GM21717 (cell line): Measurements from ENCODE around the gene TAOK1.
"Not testable (repeated sequence)": the region's sequence is repeated elsewhere in the genome, so short reads cannot be mapped to it uniquely, and the experiment has no call there.

ENCODE experiments used
- ATAC-seq: cut with Tn5 transposase; IDR thresholded peaks from one replicate; pipeline ENCODE4 v1.9.1; 2021; ENCODE audit warnings: mild to moderate bottlenecking, moderate library complexity; ENCODE audit not compliant: unreplicated experiment

Gene TAOK1

GRCh38 chr17:29389982-29390850, at the start of gene TAOK1:
TAOK1 (plus strand) TSS chr17:29390363; CDS start chr17:29451549, 61,186 bp downstream.
- ATAC-seq = peak; percentile 64

- ATAC-seq = no peak
These were observed 48.4 kb upstream of the TAOK1 start for GRCh38 chr17:29341726-29342125.

GRCh38 chr17:29342158-29342765, 47.9 kb upstream of the TAOK1 start:
- no peak for ATAC-seq

DNA sequence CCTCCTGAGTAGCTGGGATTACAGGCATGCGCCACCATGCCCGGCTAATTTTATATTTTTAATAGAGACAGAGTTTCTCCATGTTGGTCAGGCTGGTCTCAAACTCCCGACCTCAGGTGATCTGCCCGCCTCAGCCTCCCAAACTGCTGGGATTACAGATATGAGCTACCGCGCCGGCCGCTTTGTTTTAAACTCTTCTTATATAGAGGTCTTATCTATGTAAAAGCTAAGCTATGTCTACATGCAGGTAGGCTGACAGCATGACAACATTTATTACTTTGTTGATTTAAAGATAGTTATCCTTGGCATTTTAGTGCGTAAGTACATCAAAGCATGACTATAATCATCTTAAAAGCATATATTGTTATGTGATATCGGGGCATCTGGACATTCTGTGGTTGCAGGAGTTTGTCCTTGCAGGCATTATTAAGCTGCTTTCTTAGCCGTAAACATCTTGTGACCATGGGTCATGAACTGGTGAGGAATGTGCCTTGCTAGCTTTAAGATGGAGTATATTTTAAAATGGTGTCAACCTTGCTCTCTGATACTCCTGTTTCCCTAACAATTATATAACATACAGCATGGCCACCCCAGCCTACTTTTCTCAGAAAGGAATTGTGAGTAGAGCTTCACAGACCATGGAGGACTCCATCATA, 45.8 kb upstream of the TAOK1 start:
- no peak for ATAC-seq

DNA sequence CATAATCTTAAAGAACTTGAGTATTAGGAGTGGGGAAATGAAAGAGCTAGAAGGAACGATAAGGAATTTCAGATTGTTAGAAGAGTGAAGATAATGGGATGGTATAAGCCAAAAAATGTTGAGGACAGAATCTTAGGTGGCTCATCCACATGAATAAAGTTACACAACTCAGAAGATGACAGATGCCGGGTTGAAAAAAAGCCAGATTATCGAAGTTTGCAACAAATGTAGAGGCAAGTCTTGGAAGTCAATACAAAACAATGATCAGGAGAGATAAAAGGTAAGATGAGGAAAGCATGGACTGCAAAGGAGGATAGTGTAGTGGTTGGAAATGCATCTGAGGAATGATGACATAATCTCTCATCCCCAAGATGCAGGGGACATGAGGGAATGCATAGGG, 45.1 kb upstream of the TAOK1 start:
- ATAC-seq = no peak

DNA sequence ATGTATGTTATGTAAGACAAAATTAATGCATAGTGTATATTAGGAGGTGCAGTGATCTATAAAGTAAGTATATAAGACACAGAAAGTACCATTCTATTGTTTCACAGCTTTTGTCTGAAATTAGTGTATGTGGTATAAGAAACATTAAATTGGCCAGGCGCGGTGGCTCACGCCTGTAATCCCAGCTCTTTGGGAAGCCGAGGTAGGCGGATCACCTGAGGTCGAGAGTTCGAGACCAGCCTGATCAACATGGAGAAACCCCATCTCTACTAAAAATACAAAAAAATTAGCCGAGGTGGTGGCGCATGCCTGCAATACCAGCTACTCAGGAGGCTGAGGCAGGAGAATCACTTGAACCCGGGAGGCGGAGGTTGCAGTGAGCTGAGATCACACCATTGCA, 44.7 kb upstream of the TAOK1 start:
- not testable (repeated sequence) for ATAC-seq

DNA sequence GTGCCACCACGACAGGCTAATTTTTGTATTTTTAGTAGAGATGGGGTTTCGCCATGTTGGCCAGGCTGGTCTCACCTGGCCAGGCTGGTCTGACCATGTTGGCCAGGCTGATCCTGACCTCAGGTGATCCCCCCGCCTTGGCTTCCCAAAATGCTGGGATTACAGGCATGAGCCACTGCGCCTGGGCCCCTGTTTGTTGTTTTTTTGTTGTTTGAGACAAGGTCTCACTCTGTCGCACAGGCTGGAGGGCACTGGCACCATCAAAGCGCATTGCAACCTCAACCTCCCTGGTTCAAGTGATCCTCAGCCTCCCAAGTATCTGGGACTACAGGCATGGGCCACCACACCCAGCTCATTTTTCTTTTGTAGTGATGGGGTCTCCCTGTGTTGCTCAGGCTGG, 43.7 kb upstream of the TAOK1 start:
- no peak for ATAC-seq

GRCh38 chr17:29347831-29348629, 42.1 kb upstream of the TAOK1 start:
- no peak for ATAC-seq

- no peak for ATAC-seq
These were observed 40.8 kb upstream of the TAOK1 start for GRCh38 chr17:29349409-29349808.

DNA sequence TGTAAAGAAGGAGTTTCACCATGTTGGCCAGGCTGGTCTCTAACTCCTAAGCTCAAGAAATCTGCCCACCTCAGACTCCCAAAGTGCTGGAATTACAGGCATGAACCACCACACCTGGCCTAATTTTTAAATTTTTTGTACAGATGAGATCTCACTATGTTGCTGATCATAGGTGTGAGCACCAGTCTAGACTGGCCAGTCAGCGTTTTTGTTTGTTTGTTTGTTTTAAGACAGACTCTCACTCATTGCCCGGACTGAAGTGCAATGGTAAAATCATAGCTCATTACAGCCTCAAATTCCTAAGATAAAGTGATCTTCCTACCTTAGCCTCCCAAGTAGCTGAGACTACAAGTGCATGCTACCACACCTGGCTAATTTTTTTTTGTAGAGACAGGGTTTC, 38.0 kb upstream of the TAOK1 start:
- ATAC-seq = no peak

- ATAC-seq = no peak
These were observed 32.9 kb upstream of the TAOK1 start for GRCh38 chr17:29357232-29357631.

DNA sequence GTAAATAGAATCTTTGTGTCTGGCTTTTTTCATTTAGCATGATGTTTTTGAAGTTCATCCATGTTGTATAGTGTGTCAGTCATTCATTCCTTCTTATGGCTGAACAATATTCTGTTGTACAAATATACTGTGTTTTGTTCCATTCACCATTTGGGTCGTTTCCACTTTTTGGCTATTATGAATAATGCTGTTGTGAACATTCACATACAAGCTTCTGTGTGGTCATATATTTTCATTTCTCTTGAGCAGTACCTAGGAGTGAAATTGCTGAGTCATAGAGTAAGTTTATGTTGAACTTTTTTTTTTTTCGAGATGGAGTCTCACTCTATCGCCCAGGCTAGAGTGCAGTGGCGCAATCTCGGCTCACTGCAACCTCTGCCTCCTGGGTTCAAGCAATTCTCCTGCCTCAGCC, 32.3 kb upstream of the TAOK1 start:
- ATAC-seq = no peak

GRCh38 chr17:29358416-29358815, 31.7 kb upstream of the TAOK1 start:
- no peak for ATAC-seq

DNA sequence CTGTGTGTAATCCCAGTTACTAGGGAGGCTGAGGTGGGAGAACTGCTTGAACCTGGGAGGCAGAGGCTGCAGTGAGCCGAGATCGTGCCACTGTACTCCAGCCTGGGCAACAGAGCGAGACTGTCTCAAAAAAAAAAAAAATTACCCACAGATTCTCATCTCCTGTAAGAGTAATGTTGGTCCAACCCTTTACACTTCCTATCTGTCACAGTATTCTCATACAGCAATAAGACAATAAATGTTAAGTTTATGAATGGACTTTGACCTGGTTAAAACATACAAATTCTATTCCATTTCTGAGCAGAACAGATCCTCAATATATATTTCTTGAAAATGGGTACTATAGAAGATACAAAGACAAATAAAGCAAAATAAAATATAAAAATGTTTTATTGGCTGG, 30.4 kb upstream of the TAOK1 start:
- no peak for ATAC-seq

DNA sequence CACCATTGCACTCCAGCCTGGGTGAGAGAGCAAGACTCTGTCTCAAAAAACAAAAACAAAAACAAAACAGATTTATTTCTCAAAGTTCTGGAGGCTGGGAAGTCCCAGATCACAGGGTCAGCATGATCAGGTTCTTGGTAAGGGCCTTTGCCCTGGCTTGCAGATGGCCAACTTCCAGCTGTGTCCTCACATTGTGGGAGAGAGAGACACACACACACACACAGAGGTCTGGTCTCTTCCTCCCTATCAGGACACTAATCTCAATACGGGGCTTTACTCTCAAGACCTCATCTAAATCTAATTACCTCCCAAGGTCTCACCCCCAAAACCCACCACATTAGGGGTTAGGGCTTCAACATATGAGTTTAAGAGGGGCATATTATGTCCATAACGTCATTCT, 26.4 kb upstream of the TAOK1 start:
- ATAC-seq = no peak

DNA sequence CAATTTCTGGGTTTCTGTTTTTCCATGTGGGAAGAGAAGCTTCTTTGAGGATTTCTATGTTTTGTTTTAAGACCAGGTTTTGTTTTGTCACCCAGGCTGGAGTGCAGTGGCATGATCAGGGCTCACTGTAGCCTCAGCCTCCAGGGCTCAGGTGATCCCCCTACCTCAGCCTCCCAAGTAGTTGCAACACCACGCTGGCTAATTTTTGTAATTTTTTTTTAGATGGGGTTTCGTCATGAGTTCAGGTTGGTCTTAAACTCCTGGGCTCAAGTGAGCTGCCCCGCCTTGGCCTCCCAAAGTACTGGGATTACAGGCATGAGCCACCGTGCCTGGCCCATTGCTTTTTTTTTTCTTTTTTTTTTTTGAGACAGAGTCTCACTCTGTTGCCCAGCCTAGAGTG, 25.5 kb upstream of the TAOK1 start:
- no peak for ATAC-seq

DNA sequence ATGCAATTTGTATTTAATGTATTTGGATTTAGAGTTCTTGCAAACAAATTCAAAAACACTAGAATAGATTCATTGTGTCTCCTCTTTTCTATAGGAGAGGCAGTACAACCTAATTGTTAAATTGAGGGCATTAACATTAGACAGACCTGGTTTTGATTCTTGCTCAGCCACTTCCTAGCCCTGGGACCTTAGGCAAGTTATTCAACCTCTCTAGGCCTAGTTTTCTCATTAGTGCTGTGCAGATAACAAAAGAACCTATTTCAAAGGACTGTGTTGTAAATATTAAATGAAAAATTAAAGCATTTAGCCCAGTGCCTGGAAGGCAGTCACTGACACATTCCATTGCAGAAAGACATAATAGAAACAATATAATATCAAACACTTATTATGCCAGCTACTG, 22.0 kb upstream of the TAOK1 start:
- no peak for ATAC-seq

- no peak for ATAC-seq
These were observed 21.2 kb upstream of the TAOK1 start for GRCh38 chr17:29368926-29369325.

GRCh38 chr17:29369831-29370735, 20.1 kb upstream of the TAOK1 start:
- no peak for ATAC-seq

DNA sequence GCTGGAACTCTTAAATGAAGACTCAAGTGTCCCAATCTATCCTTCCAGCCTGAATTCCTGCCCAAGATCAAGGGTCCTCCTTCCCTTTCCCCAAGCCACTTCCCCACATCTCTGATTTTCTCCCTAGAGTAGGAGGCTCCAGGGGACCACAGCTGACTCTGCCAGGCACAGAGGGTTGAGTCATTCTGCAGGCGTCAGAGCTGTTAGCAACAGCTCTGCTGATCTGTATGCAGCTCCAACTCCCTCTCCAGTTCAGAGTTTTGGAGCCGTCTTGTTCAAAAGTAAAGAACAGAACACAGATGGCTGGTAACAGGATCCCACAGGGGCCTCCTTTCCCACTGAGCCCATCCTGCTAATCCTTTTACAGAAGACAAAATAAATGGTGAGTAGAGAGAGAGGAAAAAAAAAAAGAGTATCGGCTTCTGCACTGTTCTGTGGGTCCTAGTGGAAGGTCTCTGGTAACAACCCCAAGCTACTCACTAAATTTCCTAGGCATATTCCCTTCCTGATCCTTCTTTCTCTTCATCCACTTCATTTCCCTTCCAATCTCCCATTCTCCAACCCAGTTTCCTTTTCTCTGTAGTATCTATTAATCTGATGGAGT, 13.4 kb upstream of the TAOK1 start:
- ATAC-seq = no peak
